Measurements from ENCODE around the gene HOXA11. TPM values are rescaled to one million over a fixed set of nuclear protein-coding genes. Genes with fewer than 3 reads are reported as not detected.

Gene HOXA11
- total RNA-seq, 1 donor from 2014 or later = not detected

DNA sequence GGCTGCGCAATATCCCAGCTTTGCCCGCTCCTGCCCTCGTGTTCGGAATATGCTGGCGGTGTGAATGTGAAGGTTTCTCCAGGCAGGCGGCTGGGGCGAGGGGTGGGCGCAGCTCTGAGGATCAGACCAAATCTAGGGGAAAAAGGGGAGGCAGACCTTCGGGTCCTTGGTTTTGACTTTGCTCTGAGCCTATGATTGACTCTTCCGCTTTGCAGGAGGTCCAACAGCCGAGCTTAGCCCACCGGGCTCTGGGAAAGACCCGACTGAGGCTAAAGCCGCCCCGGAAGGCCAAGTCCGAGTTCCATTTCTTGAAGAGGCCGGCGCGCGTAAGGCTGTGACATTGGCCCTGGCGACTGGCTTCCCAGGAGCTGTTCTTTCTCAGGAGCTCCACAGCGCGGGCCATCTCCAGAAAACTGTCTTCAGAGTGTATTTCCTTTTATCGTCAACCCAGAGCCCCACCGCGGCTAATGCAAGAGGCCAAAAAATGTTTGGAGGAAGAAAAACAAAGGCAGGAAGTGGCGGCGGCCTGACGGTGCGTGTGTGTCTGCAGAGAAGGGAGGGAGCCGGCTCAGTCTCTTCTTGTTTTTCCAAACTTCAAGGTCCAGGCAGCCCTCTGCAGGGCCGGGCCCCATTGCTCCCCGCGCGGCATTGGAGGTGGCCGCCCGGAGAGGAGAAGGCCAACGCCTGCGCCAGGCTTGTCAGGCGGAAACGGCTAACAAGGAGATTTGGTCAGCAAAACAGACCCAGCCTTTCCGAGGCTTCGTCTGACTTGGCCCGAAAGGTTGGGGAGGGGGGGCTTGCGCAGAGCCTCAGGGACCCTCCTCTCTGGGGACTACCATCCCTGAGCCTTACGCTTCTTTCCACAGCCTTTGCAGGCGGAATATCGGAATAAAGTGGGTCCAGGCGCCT is 3.6 kb upstream of the HOXA11 start:
- Histone ChIP-seq H3K4me1 (peaks cover 64% of the 10 kb centered on the region), H3K4me3 (peak overlapping the region; percentile 50), H3K36me3 (no peaks in the 10 kb centered on the region), H3K27me3 (ENCODE audit: low read depth) (peaks cover 100% of the 10 kb centered on the region), H3K9me3 (replicated peaks) (no peaks in the 10 kb centered on the region), H3K27ac (replicated peaks) (no peak overlapping the region)
- no peak for DNase-seq
- intact Hi-C loops (cut with micrococcal nuclease) = no loop called here
- TF ChIP-seq, protein P1, sequence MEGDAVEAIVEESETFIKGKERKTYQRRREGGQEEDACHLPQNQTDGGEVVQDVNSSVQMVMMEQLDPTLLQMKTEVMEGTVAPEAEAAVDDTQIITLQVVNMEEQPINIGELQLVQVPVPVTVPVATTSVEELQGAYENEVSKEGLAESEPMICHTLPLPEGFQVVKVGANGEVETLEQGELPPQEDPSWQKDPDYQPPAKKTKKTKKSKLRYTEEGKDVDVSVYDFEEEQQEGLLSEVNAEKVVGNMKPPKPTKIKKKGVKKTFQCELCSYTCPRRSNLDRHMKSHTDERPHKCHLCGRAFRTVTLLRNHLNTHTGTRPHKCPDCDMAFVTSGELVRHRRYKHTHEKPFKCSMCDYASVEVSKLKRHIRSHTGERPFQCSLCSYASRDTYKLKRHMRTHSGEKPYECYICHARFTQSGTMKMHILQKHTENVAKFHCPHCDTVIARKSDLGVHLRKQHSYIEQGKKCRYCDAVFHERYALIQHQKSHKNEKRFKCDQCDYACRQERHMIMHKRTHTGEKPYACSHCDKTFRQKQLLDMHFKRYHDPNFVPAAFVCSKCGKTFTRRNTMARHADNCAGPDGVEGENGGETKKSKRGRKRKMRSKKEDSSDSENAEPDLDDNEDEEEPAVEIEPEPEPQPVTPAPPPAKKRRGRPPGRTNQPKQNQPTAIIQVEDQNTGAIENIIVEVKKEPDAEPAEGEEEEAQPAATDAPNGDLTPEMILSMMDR (IDR thresholded peaks at IDR 0.05; ENCODE audit: borderline replicate concordance) = no peak

DNA sequence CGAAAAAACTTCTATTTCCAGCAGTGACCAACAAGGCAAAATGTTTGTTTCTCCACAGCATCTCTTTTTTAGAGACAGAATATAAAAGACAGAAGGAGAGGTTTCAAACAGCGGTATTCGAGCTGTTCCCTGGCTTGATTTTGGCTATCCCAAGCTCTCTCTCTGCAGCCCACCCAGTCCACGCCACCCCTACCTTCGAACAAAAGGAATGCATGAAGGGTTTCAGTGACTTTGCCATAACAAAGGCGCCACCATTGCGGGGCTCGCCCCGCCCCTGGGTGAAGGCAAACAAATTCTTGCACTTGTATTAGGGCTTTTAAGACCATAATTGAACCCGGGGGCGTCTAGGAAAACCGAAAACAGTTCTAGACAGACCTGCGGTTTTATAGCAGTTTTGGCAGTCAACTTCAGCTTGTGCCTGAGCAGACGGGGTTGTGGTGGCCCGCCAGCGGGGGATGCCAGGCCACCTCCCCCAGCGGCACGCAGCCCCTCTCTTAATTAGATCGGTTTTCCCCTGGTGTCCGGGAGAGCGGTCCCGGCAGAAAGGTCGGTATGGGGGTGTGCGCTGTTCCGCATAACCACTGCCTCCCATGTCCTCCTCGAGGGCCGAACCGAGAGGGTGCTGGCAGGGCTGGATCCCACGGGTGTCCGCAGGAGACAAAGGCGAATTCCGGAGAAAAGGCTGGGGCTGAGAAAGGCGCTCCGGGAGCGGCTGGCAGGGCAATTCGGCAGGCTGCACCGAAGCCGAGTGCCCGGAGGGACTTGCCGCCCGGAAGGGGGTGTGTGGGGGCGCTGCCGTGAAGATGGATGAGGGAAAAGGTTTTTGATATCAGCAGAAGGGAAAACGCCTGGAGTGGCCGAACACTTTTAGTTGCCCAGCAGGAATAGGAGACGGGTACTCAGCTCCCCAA is 2.7 kb upstream of the HOXA11 start:
- peaks cover 100% of the 10 kb centered on the region for H3K27me3 ChIP-seq (ENCODE audit: low read depth)
- no peaks in the 10 kb centered on the region for H3K36me3 ChIP-seq
- H3K4me1 ChIP-seq = peaks cover 62% of the 10 kb centered on the region
- intact Hi-C loops (cut with micrococcal nuclease) = no loop called here
- peak overlapping the region; percentile 50 for H3K4me3 ChIP-seq
- TF ChIP-seq, protein P1 (IDR thresholded peaks at IDR 0.05; ENCODE audit: borderline replicate concordance) = no peak
- no peaks in the 10 kb centered on the region for H3K9me3 ChIP-seq (replicated peaks)
- no peak for DNase-seq
- H3K27ac ChIP-seq (replicated peaks) = no peak overlapping the region

DNA sequence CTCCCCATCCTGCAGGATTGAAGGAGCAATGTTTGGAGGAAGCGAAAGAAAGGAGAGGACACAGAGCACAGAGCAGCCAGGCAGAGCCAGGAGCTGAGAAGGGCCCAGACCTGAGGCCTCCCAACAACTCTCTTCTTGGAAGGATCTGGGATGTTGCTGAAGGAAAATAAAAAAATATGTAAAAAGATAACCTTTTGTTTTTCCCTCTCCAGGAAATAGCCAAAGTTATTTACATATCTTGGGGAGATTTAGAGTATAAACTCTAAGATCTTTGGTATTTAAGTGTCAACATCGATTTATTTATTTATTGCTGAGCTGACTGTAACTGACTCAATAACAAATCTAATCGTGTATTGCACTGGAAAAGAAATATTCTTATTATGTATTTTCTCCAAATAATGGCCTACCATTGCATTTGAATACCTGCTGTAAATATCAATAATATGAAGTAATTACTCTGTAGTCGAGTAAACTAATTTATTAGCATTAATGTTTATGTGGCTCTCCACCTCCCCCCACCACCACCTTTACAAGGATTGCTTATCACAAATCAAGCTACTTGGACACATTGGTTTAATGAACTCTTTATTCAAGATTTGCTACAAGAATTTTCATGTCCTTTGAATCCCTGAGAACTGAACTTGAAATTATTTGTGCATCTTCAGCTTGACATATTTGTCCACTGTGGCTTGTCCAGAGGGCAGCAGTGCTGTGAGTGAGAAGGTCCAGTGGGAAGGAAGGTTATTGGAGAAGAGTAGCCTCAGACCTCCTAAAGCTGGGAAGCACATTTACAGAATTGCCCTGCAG is 1.8 kb upstream of the HOXA11 start:
- TF ChIP-seq, protein P1 (IDR thresholded peaks at IDR 0.05; ENCODE audit: borderline replicate concordance) = no peak
- no peaks in the 10 kb centered on the region for H3K36me3 ChIP-seq
- H3K4me1 ChIP-seq = peaks cover 53% of the 10 kb centered on the region
- H3K9me3 ChIP-seq (replicated peaks) = no peaks in the 10 kb centered on the region
- no peak overlapping the region for H3K27ac ChIP-seq (replicated peaks)
- no peak for DNase-seq
- peaks cover 100% of the 10 kb centered on the region for H3K27me3 ChIP-seq (ENCODE audit: low read depth)
- intact Hi-C loops (cut with micrococcal nuclease) = no loop called here
- no peak overlapping the region for H3K4me3 ChIP-seq

DNA sequence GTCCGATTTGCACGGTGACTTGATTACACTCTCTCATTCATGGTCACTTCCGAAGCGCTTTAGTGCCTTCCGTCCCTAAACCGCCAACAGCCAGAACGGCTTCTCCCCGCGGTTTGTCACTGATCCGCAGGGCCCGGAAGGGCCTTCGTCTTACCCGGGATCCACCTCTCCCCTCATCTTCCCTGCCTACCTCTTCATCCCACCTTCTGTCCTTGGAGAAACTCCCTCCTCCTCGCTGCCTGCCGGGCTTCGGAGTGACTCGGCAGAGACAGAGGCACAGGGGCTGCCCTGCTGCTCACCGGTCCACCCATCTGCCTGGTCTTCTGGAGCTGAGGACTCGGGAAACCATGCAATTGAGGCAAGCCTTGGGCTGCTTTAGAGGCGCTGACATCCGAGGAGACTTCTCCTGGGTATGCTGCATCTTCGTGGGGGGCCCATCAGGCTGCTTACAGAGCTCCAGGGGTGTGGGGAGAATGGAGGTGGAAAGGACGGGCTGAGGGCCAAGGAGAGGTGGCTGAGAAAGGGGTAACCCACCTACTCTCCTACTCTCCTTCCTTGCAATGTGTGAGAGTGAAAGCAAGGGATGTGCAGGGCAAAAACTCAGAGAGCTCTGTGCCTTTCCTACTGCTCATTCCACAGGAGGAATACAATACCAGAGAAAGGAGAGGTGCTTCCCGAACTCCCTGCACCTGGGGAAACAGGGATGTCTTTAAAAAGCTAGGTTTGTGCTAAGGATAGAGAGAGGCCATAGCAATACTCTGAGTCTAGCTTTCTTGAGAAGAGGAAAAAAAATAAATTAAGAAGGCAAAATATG is 1.0 kb upstream of the HOXA11 start:
- Histone ChIP-seq H3K36me3 (no peaks in the 10 kb centered on the region), H3K9me3 (replicated peaks) (no peaks in the 10 kb centered on the region), H3K4me1 (peaks cover 52% of the 10 kb centered on the region), H3K27ac (replicated peaks) (no peak overlapping the region), H3K27me3 (ENCODE audit: low read depth) (peaks cover 100% of the 10 kb centered on the region), H3K4me3 (no peak overlapping the region)
- DNase-seq = no peak
- intact Hi-C loops (cut with micrococcal nuclease) = no loop called here
- TF ChIP-seq, protein P1 (IDR thresholded peaks at IDR 0.05; ENCODE audit: borderline replicate concordance) = no peak

Data from left ventricle myocardium inferior (tissue), 1 donor.